Measurements from ENCODE around the gene CSDE1. TPM values are rescaled to one million over a fixed set of nuclear protein-coding genes. Genes with fewer than 3 reads are reported as not detected.

Gene CSDE1
- total RNA-seq, 4 donors from 2014 or later, result 380 to 742 (median 660) TPM

DNA sequence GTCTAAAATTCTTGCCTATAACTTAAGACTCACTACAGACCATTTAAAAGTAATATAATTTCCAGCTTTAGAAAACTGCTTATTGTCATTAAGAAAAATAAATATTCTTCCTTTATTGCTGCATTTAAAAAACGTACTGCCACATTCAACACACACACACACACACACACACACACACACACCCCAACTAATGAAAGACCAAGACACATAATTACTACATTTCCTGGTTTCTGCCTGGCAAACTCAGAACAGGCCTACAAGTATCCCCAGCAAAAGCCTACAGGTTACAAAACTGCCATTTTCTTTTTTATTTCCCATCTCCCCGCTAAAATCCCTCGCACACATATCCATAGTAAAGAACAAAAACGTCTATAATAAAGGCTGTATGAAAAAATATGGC lies 89.4 kb downstream of the CSDE1 start:
- Histone ChIP-seq H3K4me1 (peaks cover 28% of the 10 kb centered on the region), H3K36me3 (no peaks in the 10 kb centered on the region), H3K9me3 (no peaks in the 10 kb centered on the region), H3K4me3 (peak overlapping the region; percentile 72), H3K27ac (no peak overlapping the region), H3K27me3 (no peaks in the 10 kb centered on the region)
- no peak for TF ChIP-seq POLR2A (IDR thresholded peaks at IDR 0.05)
- no peak for TF ChIP-seq EP300 (IDR thresholded peaks at IDR 0.05)
- TF ChIP-seq CTCF (IDR thresholded peaks at IDR 0.05), result no peak
- no peak for TF ChIP-seq POLR2AphosphoS5 (IDR thresholded peaks at IDR 0.05)
- 73% methylated on average over 4 of the region's 4 CpGs for WGBS
- no peak for DNase-seq (ENCODE audit: low spot score in 2 of 2)

GRCh38 chr1:114666954-114667353 lies 90.8 kb downstream of the CSDE1 start:
- Histone ChIP-seq H3K36me3 (no peaks in the 10 kb centered on the region), H3K27me3 (no peaks in the 10 kb centered on the region), H3K27ac (no peak overlapping the region), H3K4me1 (peaks cover 28% of the 10 kb centered on the region), H3K9me3 (no peaks in the 10 kb centered on the region), H3K4me3 (no peak overlapping the region)
- WGBS, result 92% methylated on average over 3 of the region's 3 CpGs
- DNase-seq (ENCODE audit: low spot score in 2 of 2), result no peak
- TF ChIP-seq CTCF (IDR thresholded peaks at IDR 0.05), result no peak
- no peak for TF ChIP-seq EP300 (IDR thresholded peaks at IDR 0.05)
- no peak for TF ChIP-seq POLR2AphosphoS5 (IDR thresholded peaks at IDR 0.05)
- no peak for TF ChIP-seq POLR2A (IDR thresholded peaks at IDR 0.05)

Other genes starting within 250 kb of the CSDE1 start
- 100 to 1,000 TPM in 1 of 4 donors, 10 to 100 TPM in 3; 35.0 to 100 (median 47.7) TPM for gene TRIM33, start 246.8 kb downstream of the CSDE1 start, total RNA-seq
- gene BCAS2, start 176.4 kb downstream of the CSDE1 start, total RNA-seq, result 10 to 100 TPM; 30.6 to 43.4 (median 36.0) TPM
- gene DENND2C, start 87.9 kb downstream of the CSDE1 start, total RNA-seq, result 10 to 100 TPM; 33.6 to 60.9 (median 53.6) TPM
- not detected for gene AMPD1, start 62.4 kb downstream of the CSDE1 start, total RNA-seq
- gene NRAS, start 41.2 kb downstream of the CSDE1 start, total RNA-seq, result 10 to 100 TPM; 21.8 to 41.1 (median 33.3) TPM
- 10 to 100 TPM; 44.0 to 70.1 (median 54.0) TPM for gene SIKE1, start 22.7 kb upstream of the CSDE1 start, total RNA-seq
- under 1 TPM in 1 of 4 donors, not detected in 3; 0.13 TPM for gene SYCP1, start 96.9 kb upstream of the CSDE1 start, total RNA-seq